PC-9 (cell line): ENCODE data around the gene FGF14. TPM values are rescaled to one million over a fixed set of nuclear protein-coding genes. Genes with fewer than 3 reads are reported as not detected.

Source experiments
- BruUV-seq: library from RNA; stranded (reverse); fragments of 400-500 nt; replicated peaks from 2 replicates; lab custom pipeline; 2021; lab: Mats Ljungman, UMichigan
- CTCF ChIA-PET: fragments of 300-600 bp; sonication (Branson Sonifier 250); formaldehyde crosslinking; loops from one replicate; lab custom pipeline; 2022; ENCODE audit warnings: antibody characterized with exemption; lab: Charles Lee
- POLR2A ChIA-PET: fragments of 300-600 bp; sonication (Branson Sonifier 250); formaldehyde crosslinking; loops from one replicate; lab custom pipeline; 2022; ENCODE audit warnings: antibody characterized with exemption; ENCODE audit not compliant: unreplicated experiment; lab: Charles Lee
- DNase-seq, 2 experiments: peaks; one replicate each; pipeline versions ENCODE4 v3.0.0 to v3.0.0-alpha.2; 2015 to 2022; ENCODE audit warnings: mixed read lengths in 1 of 2
- H2AFZ ChIP-seq: fragments of 200-600 bp; sonication (generic); 2 replicates; pipeline ENCODE4 v1.8.1; 2017; ENCODE audit warnings: antibody characterized with exemption
- H3F3A ChIP-seq: fragments of 200-600 bp; sonication (generic); 2 replicates; pipeline ENCODE4 v1.8.1; 2017; ENCODE audit warnings: antibody characterized with exemption, mild to moderate bottlenecking, low read depth; ENCODE audit not compliant: insufficient read depth
- H3K27ac ChIP-seq: fragments of 200-600 bp; sonication (generic); 2 replicates; pipeline ENCODE4 v1.6.1; 2016; ENCODE audit warnings: mixed run types
- H3K27me3 ChIP-seq: fragments of 200-600 bp; sonication (generic); 2 replicates; pipeline ENCODE4 v1.6.1; 2016; ENCODE audit warnings: low read depth, mixed run types; ENCODE audit not compliant: insufficient read depth
- H3K36me3 ChIP-seq: fragments of 200-600 bp; sonication (generic); 2 replicates; pipeline ENCODE4 v1.6.1; 2016; ENCODE audit warnings: low read depth, mixed run types
- H3K4me1 ChIP-seq: fragments of 200-600 bp; sonication (generic); replicated peaks from 2 replicates; pipeline ENCODE4 v1.6.1; 2016; ENCODE audit warnings: mixed run types; ENCODE audit not compliant: insufficient read depth
- H3K4me2 ChIP-seq: fragments of 200-600 bp; sonication (generic); 2 replicates; pipeline ENCODE4 v1.6.1; 2017; ENCODE audit warnings: mixed run types
- H3K4me3 ChIP-seq: fragments of 200-600 bp; sonication (generic); 2 replicates; pipeline ENCODE4 v1.6.1; 2016; ENCODE audit warnings: mixed run types
- H3K79me2 ChIP-seq: fragments of 200-600 bp; sonication (generic); 2 replicates; pipeline ENCODE4 v1.6.1; 2017; ENCODE audit warnings: low read depth, mixed run types
- H3K9me2 ChIP-seq: fragments of 200-600 bp; sonication (generic); 2 replicates; pipeline ENCODE4 v1.8.1; 2017; ENCODE audit warnings: mild to moderate bottlenecking; ENCODE audit not compliant: insufficient read depth
- H3K9me3 ChIP-seq: fragments of 200-600 bp; sonication (generic); 2 replicates; pipeline ENCODE4 v1.8.1; 2016; ENCODE audit warnings: low read depth; ENCODE audit not compliant: insufficient read depth
- H4K20me1 ChIP-seq: fragments of 200-600 bp; sonication (generic); 2 replicates; pipeline ENCODE4 v1.8.1; 2017; ENCODE audit not compliant: insufficient read depth
- CTCF ChIP-seq: fragments of 200-600 bp; sonication (generic); conservative IDR thresholded peaks from 2 replicates; pipeline ENCODE4 v1.6.1; 2017; ENCODE audit warnings: mixed run types, antibody characterized with exemption, mild to moderate bottlenecking, moderate library complexity
- EZH2 ChIP-seq: fragments of 200-600 bp; sonication (generic); IDR thresholded peaks from 2 replicates; pipeline ENCODE4 v1.8.0; 2017; ENCODE audit warnings: antibody characterized with exemption, low read depth
- intact Hi-C: fragments of 100-400 bp; cut with micrococcal nuclease; formaldehyde crosslinking; loops from one replicate; pipeline ENCODE4 v1.10.0; 2022; ENCODE audit not compliant: unreplicated experiment
- total RNA-seq: library from RNA; stranded (reverse); gene quantifications from 2 replicates; pipeline ENCODE4 v1.2.3, GENCODE V29; 2021

FGF14 gene
- total RNA-seq, 1 experiment from 2014 or later = not detected

GRCh38 chr13:102394158-102395053 is 7.4 kb downstream of the FGF14 start:
- no TSS peak for BruUV-seq
- peaks cover 96% of the 10 kb centered on the region for H3K27me3 ChIP-seq
- no peak for DNase-seq
- CTCF ChIA-PET = no interaction called here
- no peaks in the 10 kb centered on the region for H3K9me2 ChIP-seq
- intact Hi-C loops = no loop called here
- POLR2A ChIA-PET = no interaction called here
- TF ChIP-seq CTCF (no peak), EZH2 (no peak)
- H3K4me1 ChIP-seq = no peaks in the 10 kb centered on the region
- H3K4me3 ChIP-seq = no peak overlapping the region
- H3K27ac ChIP-seq = no peak overlapping the region
- no peaks in the 10 kb centered on the region for H3F3A ChIP-seq
- H2AFZ ChIP-seq = no peak overlapping the region
- H3K36me3 ChIP-seq = no peaks in the 10 kb centered on the region
- no peak overlapping the region for H3K4me2 ChIP-seq
- no peaks in the 10 kb centered on the region for H4K20me1 ChIP-seq
- no peaks in the 10 kb centered on the region for H3K9me3 ChIP-seq
- H3K79me2 ChIP-seq = no peaks in the 10 kb centered on the region

GRCh38 chr13:102392481-102393209 is 9.2 kb downstream of the FGF14 start:
- H3K27me3 ChIP-seq = peaks cover 99% of the 10 kb centered on the region
- CTCF ChIA-PET = interaction anchor here (0.6 kb wide), 1 partner anchor 453 kb away, joined by 3 read pairs; the partner anchor contains the start of gene ERCC5
- no peaks in the 10 kb centered on the region for H3K9me3 ChIP-seq
- no peaks in the 10 kb centered on the region for H3K79me2 ChIP-seq
- no peaks in the 10 kb centered on the region for H4K20me1 ChIP-seq
- H3K4me1 ChIP-seq = no peaks in the 10 kb centered on the region
- H3F3A ChIP-seq = no peaks in the 10 kb centered on the region
- intact Hi-C loops = no loop called here
- no peak overlapping the region for H3K4me3 ChIP-seq
- POLR2A ChIA-PET = no interaction called here
- H3K36me3 ChIP-seq = no peaks in the 10 kb centered on the region
- H3K9me2 ChIP-seq = no peaks in the 10 kb centered on the region
- no peak overlapping the region for H3K4me2 ChIP-seq
- no peak overlapping the region for H3K27ac ChIP-seq
- no peak for DNase-seq
- H2AFZ ChIP-seq = no peak overlapping the region
- BruUV-seq = no TSS peak
- TF ChIP-seq EZH2 = no peak
- no peak for TF ChIP-seq CTCF

- no peaks in the 10 kb centered on the region for H3F3A ChIP-seq
- H4K20me1 ChIP-seq = no peaks in the 10 kb centered on the region
- H3K4me1 ChIP-seq = no peaks in the 10 kb centered on the region
- H3K9me3 ChIP-seq = no peaks in the 10 kb centered on the region
- H3K79me2 ChIP-seq = no peaks in the 10 kb centered on the region
- 0 out of 2 replicates have a peak, but pooled peaks cover 4% of the 10 kb centered on the region for H3K9me2 ChIP-seq
- H3K4me3 ChIP-seq = no peak overlapping the region
- no peaks in the 10 kb centered on the region for H3K36me3 ChIP-seq
- no peak overlapping the region for H3K27ac ChIP-seq
- no peak overlapping the region for H2AFZ ChIP-seq
- BruUV-seq = no TSS peak
- intact Hi-C loops = no loop called here
- ChIA-PET POLR2A (no interaction called here), CTCF (no interaction called here)
- DNase-seq = no peak
- H3K27me3 ChIP-seq = peaks cover 65% of the 10 kb centered on the region
- TF ChIP-seq EZH2 (no peak), CTCF (no peak)
- H3K4me2 ChIP-seq = no peak overlapping the region
Measured at GRCh38 chr13:102386461-102386860, 15.4 kb downstream of the FGF14 start.
